NK-92 (cell line): ENCODE results near the gene SLC11A2.

Experiments
- DNase-seq: peaks from one replicate; lab custom pipeline; 2025; ENCODE audit not compliant: unreplicated experiment; lab: John Stamatoyannopoulos, UW

SLC11A2 gene

GRCh38 chr12:51025836-51026638 lies at the start of gene SLC11A2:
Gene SLC11A2 (minus strand): TSS chr12:51026384. CDS start chr12:51010728, 15,656 bp downstream.
- peak; percentile 63 for DNase-seq

GRCh38 chr12:51075390-51075789 lies 49.2 kb upstream of the SLC11A2 start:
- no peak for DNase-seq

GRCh38 chr12:51071663-51072062 lies 45.5 kb upstream of the SLC11A2 start:
- no peak for DNase-seq

- no peak for DNase-seq
These were observed 43.8 kb upstream of the SLC11A2 start for GRCh38 chr12:51070004-51070403.

GRCh38 chr12:51067771-51068170 lies 41.6 kb upstream of the SLC11A2 start:
- DNase-seq, result no peak

GRCh38 chr12:51067229-51067628 lies 41.0 kb upstream of the SLC11A2 start:
- DNase-seq, result no peak

GRCh38 chr12:51065530-51065929 lies 39.3 kb upstream of the SLC11A2 start:
- DNase-seq, result no peak

- DNase-seq, result no peak
These were observed 36.6 kb upstream of the SLC11A2 start for GRCh38 chr12:51062631-51063397.

GRCh38 chr12:51059086-51059485 lies 32.9 kb upstream of the SLC11A2 start:
- no peak for DNase-seq

GRCh38 chr12:51056242-51056641 lies 30.1 kb upstream of the SLC11A2 start:
- DNase-seq, result no peak

GRCh38 chr12:51055060-51055459 lies 28.9 kb upstream of the SLC11A2 start:
- no peak for DNase-seq

- DNase-seq, result no peak
These were observed 25.6 kb upstream of the SLC11A2 start for GRCh38 chr12:51051787-51052186.

GRCh38 chr12:51049525-51049924 lies 23.3 kb upstream of the SLC11A2 start:
- DNase-seq, result no peak

GRCh38 chr12:51048661-51049251 lies 22.6 kb upstream of the SLC11A2 start:
- no peak for DNase-seq

- peak; percentile 41 for DNase-seq
These were observed 21.7 kb upstream of the SLC11A2 start, which contains the start of gene LETMD1 for GRCh38 chr12:51047655-51048540. Gene LETMD1 (plus strand): TSS chr12:51048327. CDS start chr12:51048357, 30 bp downstream.

GRCh38 chr12:51036279-51036678 lies 10.1 kb upstream of the SLC11A2 start:
- DNase-seq, result no peak

- no peak for DNase-seq
These were observed 7.4 kb upstream of the SLC11A2 start for GRCh38 chr12:51033457-51034089.

- DNase-seq, result no peak
These were observed 6.9 kb upstream of the SLC11A2 start for GRCh38 chr12:51033048-51033447.

- no peak for DNase-seq
These were observed 2.6 kb upstream of the SLC11A2 start for GRCh38 chr12:51028813-51029150.

- no peak for DNase-seq
These were observed 2.1 kb upstream of the SLC11A2 start for GRCh38 chr12:51028126-51028812.
